ENCODE results near the gene CPTP. TPM values are rescaled to one million over a fixed set of nuclear protein-coding genes. Genes with fewer than 3 reads are reported as not detected.

The CPTP gene
- total RNA-seq, 1 experiment from 2014 or later, result 14.0 TPM

- Histone ChIP-seq H3K18ac (ENCODE audit: insufficient read length, low read depth, low read length) (peak overlapping the region; percentile 31), H3K14ac (ENCODE audit: insufficient read depth, low read length) (no peak overlapping the region), H3K79me2 (ENCODE audit: insufficient read depth, low read length) (no peaks in the 10 kb centered on the region), H3K56ac (ENCODE audit: insufficient read length, low read depth, low read length) (no peak overlapping the region), H3K23ac (ENCODE audit: insufficient read length, low read depth, low read length) (no peak overlapping the region), H3K4ac (ENCODE audit: low read depth, low read length) (no peak overlapping the region), H3K9ac (ENCODE audit: extremely low read depth, insufficient read length, low read length) (no peak overlapping the region), H2AK5ac (ENCODE audit: insufficient read length, low read length) (no peak overlapping the region), H2BK15ac (ENCODE audit: low read depth, low read length) (no peak overlapping the region), H4K20me1 (ENCODE audit: control insufficient read depth, insufficient read depth, insufficient read length) (no peaks in the 10 kb centered on the region), H4K91ac (ENCODE audit: insufficient read length, low read depth, low read length) (no peak overlapping the region), H2AFZ (ENCODE audit: low read length) (no peak overlapping the region), H3K79me1 (ENCODE audit: insufficient read depth, low read depth, low read length, poor library complexity, severe bottlenecking) (no peaks in the 10 kb centered on the region), H3K4me2 (ENCODE audit: insufficient read depth, insufficient read length, low read length) (no peak overlapping the region), H3K27ac (ENCODE audit: insufficient read length, low read depth, low read length) (no peak overlapping the region), H3K4me1 (ENCODE audit: insufficient read depth, low read length) (no peaks in the 10 kb centered on the region), H3K27me3 (ENCODE audit: insufficient read depth, low read length) (no peaks in the 10 kb centered on the region), H2BK5ac (ENCODE audit: insufficient read length, low read length) (no peak overlapping the region), H3K23me2 (ENCODE audit: insufficient read length, low read depth, low read length, poor library complexity, severe bottlenecking) (no peaks in the 10 kb centered on the region), H3K9me3 (ENCODE audit: control insufficient read depth, low read depth, low read length) (no peaks in the 10 kb centered on the region), H4K5ac (ENCODE audit: insufficient read length, low read depth, low read length) (peak overlapping the region; percentile 37), H2BK20ac (ENCODE audit: low read depth, low read length, poor library complexity, severe bottlenecking) (no peak overlapping the region), H2BK12ac (ENCODE audit: insufficient read length, low read depth, low read length) (no peak overlapping the region), H4K8ac (replicated peaks; ENCODE audit: insufficient read length, low read depth, low read length) (no peak overlapping the region), H2BK120ac (ENCODE audit: low read depth, low read length, poor library complexity, severe bottlenecking) (no peak overlapping the region), H3T11ph (ENCODE audit: low read length) (no peak overlapping the region)
- Mint-ChIP-seq H3K27me3 (ENCODE audit: low read depth) (peaks cover 4% of the 10 kb centered on the region), H3K9me3 (peaks cover 2 to 10% of the 10 kb centered on the region in 2 experiments; a peak in 3 of 5 replicates), H3K36me3 (ENCODE audit: insufficient read depth in 1 of 3, low read depth in 3 of 3) (no peaks in the 10 kb centered on the region), H3K4me3 (no peak overlapping the region), H3K27ac (no peak overlapping the region), H3K4me1 (peaks cover 0 to 7% of the 10 kb centered on the region in 2 experiments; a peak in 1 of 4 replicates)
- no CpG with 5 or more reads among the region's 50 CpGs for WGBS (ENCODE audit: extremely low coverage, insufficient read length, low lambda C conversion rate)
- DNase-seq, result peak; percentile 31
- no peak for TF ChIP-seq CTCF (conservative IDR thresholded peaks at IDR 0.05)
These were observed 38.0 kb upstream of the CPTP start for GRCh38 chr1:1286313-1287261.
